GM19395 (cell line): Measurements from ENCODE around the gene NINJ2.
"Not testable (repeated sequence)": the region's sequence is repeated elsewhere in the genome, so short reads cannot be mapped to it uniquely, and the experiment has no call there.

ENCODE experiments used
- ATAC-seq: cut with Tn5 transposase; IDR thresholded peaks from one replicate; pipeline ENCODE4 v1.9.1; 2021; ENCODE audit warnings: mild to moderate bottlenecking, moderate library complexity; ENCODE audit not compliant: unreplicated experiment

Gene NINJ2

DNA sequence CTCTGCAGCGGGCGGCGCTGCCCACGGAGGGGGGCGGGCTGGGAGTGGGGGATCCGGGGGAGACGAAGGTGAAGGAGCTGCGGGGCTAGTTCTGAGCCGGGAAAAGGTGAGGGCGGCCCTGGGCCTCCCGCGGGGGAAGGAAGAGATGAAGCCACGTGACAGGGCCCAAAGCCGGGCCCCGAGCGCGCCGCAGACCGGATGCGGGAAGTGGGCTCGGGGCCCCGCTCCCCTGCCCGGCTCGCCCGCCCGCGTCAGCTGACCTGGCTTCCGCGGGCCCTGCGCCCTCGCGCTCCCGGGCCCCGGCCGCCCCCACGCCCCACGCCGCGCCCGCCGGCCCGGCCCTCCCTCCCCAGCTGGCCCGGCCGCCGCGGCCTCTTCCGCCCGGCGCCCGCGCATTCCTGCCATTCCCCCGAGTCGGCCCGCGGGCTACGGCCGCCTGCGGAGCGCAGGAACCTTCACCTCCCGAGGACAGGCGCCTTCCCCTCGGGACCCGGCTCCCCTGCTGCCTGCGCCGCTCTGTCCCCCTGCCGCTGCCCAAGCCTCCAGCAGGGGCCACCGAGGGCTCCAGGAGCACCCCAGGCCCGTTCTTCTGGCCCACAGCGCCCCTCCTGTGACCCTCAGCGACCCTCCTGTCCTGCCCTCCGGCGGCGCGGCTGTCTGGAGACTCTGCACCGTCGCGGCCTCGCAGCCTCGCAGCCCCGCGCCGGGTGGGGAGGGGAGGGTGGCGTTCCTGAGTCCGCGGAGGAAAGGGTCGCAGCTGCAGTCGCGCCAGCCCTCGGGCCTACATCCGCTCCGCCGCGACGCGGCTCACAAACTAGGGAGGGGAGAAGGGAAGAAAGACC lies 20.4 kb downstream of the NINJ2 start:
- ATAC-seq: peak; percentile 67

DNA sequence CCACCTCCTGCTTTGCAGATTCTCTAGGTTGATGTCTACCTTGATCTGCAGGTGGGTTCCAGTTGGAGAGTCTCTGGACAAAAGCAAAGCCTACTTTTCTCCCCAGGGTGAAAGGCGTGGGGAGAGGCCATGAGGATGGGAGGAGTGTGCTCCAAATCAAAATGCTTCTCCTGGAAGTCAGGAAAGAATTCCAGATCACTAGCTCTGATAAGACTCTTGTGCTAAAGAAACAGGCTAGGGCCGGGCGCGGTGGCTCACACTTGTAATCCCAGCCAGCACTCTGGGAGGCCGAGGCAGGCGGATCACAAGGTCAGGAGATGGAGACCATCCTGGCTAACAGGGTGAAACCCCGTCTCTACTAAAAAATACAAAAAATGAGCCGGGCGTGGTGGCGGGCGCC lies 21.9 kb downstream of the NINJ2 start:
- not testable (repeated sequence) for ATAC-seq

DNA sequence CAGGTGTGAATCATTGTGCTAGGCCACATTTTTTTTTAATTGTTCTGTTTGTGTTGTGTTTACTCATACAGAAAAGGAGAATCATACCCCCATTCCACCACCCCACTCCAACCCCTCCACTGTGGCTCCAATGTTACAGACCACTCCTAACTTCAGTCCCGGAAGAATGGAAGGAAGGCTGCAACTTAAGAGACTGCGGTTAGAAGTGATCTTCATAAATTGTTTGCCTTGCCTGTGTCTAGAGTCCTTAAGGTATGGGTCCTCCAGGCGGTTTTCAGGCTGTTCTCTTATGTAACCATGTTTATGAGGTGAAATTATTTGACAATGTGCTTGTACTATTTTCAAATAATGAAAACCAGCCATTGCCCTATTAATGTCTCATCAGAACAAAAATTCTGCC lies 22.5 kb downstream of the NINJ2 start:
- ATAC-seq: no peak

DNA sequence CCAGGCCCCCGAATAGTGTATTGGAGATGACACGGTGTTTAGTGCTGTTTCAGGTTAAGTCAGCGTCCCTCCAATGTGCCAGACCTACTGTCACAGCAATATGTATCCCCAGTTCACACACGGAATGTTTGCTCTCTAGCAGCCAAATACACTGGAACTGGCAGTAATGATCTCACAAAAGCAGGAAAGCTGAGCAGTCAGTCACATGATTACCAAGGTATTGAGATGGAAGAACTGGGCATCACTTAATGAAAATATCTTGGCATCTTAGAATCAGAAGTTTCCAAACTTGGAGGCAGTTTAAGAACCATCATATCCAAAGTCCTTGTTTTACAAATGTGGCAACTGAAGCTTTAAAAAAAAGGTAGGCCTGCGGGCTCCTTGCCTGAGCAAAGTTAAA lies 23.3 kb downstream of the NINJ2 start:
- no peak for ATAC-seq

DNA sequence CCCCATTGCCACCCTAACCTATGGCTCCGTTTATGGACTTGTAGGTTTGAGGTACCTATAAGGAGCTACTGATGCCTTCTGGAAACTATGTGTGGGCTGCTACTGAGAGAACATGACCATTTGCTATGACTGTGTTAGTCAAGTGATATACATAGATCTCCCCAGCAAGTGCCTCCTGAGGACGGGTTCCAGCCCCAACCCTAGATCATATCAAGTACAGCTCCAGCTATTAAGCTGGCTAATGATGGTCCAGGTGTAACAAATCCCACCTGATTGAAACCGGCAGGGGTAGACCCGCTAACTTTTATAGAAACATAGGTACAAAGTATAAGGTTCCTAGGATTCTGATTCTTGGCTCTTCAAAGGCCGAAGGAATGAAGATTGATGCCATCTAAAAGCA lies 23.7 kb downstream of the NINJ2 start:
- no peak for ATAC-seq

DNA sequence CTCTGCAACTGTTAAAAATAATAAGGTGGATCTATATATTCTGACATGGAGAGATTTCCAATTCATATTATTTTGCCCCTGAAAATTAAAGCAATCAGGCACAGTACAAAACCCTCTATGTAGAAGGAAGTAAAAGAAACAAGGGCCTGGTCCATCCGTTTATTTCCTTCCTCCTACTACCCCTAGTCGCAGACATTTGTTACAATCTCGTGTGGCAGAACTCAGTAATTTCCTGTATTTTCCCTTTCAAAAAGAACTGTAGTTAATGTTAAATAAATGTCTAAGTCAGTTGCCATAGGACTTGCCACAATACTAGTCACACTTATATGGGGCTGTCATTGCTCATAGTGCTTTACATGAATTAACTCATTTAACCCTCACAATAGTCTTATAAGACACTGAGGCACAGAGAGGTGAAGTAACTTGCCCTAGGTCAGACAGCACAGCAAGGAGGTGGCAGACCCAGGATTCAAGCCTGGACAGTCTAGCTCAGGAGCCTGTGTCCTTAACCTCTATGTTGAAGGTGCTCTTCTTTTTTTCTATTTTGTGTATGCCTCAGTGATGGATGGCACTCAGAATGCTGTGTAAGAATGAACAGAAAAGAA lies 24.2 kb downstream of the NINJ2 start:
- ATAC-seq: no peak

DNA sequence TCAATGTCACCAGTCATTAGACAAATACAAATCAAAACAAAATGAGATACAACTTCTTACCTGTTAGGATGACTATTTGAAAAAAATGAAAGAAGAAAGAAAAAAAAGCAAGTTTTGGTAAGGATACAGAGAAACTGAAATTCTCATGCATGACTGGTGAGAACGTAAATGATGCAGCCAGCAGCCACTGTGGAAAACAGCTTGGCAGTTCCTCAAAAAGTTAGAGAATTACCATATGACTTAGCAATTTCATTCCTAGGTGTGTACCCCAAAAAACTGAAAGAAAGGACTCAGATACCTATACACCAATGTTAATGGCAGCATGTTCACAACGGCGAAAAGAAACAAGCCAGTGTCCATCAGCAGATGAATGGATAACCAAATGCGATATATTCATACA lies 26.6 kb downstream of the NINJ2 start:
- no peak for ATAC-seq

DNA sequence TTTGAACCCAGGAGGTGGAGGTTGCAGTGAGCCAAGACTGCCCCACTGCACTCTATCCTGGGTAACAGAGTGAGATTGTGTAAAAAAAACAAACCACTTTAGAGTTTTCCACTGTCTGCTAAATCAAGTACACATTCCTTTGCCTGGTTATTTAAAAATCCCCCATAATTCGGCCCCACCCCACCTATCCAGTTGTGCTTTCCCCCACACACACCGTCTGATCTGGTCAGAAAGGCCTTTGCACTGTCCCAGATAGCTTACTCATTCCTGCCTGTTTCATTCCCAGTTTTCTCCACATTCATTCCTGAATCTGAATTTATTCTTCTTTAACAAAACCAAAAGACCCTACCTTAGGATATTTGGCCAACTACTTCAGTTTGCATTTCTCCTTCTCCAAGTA lies 29.5 kb downstream of the NINJ2 start:
- ATAC-seq: no peak

DNA sequence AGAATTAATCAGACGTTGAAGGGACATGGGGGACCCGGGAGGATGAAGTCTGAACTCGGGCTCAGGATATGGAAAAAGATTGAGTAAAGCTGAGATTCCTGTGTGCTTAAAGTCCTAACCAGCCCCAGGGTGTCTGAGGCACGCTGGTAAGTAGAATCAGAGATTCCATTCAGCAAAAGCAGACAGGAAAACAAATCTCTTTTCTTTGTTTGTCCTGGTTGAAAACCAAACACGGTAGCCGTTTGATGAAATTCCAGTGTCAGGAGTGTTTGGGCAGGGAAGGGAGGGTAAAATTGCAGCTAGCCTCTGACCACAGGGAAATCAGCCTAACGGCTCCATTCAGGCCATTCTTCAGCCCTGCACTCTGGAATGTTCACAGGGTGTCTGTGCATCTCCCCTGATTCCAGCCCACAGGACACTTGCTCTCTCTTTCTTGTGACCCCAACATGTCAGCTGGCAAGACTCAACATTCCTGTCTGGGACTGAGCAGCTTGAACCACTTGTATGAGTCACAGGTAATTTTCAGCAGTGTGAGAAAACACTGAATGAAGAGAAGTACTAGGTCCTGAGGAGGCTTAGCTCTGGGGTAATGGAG lies 31.0 kb downstream of the NINJ2 start:
- ATAC-seq: no peak

DNA sequence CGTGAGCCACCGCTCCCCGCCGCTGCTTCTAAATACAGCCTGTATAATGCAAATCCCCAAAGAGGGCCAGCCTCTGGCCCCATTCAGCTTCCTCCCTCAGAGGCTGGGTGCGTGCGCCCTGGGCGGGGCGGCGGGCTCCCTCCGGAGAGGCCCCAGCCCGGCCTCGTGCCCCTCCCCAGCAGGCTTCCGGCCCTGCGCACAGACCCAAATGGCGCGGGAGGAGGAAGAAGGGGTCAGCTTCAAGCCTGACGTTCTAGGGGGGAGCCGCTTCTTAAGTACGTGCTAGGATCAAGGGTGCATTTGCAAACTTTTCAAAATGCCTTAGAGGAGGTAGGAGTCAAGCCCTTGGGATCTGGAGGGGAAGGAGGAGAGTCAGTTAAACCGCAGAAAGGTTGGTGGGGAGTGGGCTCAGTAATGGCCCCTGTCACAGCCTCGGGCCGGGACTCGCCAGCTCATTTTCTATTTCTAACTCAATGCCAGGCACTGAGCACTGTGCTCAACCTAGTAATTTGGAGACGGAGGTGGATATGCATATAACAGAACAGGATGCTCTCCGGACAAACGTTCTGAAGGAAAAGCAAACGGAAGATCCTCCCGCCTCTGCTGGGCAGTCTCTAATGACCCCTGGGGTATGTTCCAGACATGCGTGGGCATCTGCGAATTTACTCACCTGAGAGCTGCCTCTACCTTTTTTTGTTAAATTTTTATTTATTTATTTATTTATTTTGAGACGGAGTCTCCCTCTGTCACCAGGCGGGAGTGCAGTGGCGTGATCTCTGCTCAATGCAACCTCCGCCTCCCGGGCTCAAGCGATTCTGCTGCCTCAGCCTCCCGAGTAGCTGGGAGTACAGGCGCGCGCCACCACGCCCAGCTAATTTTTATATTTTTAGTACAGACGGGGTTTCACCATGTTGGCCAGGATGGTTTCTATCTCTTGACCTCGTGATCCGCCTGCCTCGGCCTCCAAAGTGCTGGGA lies 32.3 kb downstream of the NINJ2 start:
- peak; percentile 94 for ATAC-seq

DNA sequence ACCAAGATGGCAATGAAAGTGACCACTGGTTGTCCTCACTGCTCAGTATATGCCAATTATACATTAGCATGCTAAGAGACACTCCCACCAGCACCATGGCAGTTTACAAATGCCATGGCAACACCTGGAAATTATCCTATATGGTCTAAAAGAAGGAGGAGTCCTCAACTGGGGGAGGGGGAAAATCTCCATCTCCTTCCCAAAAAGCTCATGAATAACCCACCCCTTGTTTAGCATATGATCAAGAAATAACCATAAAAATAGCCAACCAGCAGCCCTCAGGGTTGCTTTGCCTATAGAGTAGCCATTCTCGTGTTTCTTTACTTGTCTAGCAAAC lies 34.5 kb downstream of the NINJ2 start:
- not testable (repeated sequence) for ATAC-seq

DNA sequence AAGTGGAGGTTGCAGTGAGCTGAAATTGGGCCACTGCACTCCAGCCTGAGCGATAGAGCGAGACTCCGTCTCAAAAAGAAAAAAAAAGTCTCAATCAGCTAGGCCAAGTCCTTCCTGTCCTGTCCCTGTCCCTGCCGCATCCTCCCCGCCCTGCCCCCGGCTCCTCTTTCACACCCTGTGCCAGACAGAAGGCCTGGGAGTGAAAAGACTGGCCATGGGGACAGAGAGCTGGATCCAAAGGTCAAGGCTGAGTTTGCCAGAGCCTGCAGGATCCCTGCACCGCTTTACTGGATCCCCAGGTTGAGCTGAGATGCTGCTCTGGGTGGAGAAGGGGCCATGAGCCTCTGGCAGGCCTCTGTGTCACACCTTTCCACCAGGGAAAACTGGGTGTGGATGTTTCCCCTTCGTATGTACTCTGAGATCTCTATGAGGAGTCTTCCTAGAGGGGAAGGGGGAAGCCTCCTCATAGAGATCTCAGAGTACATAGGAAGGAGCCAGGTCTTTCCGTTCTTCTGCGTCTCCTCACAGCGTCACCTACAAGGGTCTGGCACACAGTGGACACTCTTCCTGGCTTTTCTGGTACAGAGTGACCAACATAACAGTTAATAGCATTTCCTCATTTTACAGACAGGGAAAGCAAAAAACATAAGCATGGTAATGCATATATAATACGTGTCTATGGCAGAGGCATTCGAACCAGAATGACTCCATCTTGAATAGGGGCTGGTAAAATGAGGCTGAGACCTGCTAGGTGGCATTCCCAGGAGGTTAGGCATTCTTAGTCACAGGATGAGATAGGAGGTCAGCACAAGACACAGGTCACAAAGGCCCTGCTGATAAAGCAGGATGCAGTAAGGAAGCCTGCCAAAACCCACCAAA lies 35.1 kb downstream of the NINJ2 start:
- no peak for ATAC-seq

DNA sequence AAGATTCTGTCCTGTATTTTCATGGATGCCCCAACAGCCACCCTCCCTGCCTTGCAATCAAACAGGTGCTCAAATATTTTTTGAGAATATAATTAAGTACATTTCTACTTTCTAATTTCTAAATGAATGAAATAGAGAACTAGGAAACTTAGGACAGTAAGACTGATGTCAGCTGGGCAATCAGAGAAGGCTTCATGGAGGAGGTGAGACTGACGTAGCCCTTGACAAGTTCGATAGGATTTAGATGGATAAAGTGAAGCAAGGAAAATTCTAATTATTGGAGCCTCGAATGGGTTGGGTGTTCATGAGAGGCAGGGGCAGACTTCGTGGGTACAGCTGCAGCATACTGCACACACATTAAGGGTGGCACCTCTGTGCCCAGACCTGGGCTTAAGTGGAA lies 36.0 kb downstream of the NINJ2 start:
- no peak for ATAC-seq

DNA sequence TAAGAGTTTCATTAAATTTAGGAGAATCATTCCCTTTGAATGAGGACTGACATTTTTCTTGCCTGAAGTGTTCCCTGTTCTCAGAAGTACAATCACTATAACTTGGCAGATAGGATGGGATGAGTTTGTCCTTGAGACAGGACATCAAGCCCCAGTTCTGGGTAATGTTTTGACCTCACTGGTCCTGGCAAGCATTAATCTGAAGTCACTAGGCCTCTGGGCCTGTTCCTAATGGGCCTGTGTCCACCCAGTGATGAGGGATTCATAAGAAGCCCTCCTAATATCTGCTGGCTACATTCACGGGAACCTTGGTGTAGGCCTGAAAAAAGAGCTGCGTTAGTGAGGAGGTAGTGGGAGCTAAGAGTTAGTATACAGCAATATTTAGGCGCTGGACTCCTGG lies 37.2 kb downstream of the NINJ2 start:
- no peak for ATAC-seq

DNA sequence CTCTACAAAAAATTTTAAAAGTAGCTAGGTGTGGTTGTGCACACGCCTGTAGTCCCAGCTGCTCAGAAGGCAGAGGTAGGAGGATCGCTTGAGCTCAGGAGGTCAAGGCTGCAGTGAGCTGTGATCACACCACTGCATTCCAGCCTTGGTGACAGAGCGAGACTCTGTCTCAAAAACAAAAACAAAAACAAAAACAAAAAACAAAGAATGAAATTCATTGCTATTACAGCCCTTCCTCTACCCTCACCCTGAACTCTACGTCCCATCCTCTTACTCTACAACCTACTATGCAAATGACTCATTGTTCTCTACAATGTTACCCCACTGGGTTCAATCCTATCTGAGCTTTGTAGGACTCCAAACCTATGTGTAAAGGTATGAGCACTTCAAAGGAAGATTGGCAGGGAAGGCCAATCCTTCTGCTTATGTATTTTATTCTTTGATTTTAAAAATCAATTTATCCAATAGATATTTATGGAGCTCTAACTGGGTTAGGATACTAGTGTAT lies 39.3 kb downstream of the NINJ2 start:
- no peak for ATAC-seq

DNA sequence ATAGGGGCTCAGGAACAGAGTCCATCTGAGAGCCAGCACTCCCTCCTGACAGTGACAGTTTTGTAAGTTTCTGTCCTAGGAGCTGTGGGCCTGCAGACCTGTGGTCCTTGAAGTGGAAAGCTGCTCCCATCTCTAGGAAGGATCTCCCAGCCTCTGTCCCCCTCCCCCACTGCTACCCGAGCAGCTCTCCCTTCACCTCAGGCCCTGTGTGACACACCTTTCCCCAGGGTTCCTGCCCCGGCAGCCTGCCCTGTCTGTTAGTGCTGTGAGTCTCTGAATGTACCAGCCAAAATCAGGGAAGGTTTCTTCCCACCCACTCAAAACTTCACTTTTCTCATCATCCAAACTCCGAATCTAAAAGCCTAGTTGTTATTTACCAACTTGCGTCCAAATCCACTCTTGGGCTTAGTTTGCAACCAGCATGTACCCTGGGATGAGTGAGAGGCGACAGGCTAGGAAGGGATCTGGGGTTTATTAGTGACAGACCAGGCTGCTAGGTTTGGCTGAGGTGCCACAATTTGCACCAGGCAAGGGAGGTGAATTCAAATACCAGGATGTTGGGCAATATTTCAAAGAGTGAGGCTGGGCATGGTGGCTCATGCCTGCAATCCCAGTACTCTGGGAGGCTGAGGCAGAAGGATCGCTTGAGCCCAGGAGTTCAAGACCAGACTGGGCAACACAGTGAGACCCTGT lies 39.9 kb downstream of the NINJ2 start:
- ATAC-seq: no peak

DNA sequence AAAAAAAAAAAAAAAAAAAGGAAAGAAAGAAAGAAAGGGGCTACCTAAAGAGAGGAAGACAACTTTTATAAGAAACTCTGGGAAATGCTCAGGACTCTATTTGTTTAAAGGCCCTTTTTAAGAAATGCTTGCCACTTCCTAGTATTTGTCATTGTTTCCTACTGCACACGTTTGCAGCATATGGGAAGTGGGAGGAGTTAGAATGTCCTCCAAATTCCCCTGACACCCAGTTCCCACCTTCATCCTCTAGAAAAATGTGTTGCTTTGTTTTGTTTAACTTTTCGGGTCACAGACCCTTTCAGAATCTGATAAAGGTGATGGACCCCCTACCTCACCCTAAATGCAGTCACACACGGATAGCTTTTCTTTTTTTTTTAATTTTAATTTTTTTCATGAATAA lies 40.8 kb downstream of the NINJ2 start:
- no peak for ATAC-seq

DNA sequence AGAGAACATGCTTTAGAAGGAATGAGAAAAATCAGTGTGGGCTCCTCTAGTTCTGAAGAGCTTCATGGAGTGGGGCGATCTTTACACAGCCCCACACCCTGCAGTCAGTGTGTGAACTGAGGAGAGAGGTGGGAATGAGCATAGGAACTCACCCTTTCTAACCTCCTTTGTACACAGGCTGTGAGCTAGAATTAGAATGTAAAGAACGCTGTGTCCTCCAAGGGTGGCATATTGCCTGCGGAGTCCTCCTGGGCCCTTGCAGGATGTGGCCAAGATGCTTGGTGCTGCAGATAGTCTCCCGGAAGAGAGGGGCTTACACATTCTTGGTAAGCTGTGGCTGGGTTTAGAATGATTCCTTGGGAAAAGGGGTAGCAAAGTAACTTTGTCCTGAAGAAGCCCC lies 43.9 kb downstream of the NINJ2 start:
- ATAC-seq: no peak

DNA sequence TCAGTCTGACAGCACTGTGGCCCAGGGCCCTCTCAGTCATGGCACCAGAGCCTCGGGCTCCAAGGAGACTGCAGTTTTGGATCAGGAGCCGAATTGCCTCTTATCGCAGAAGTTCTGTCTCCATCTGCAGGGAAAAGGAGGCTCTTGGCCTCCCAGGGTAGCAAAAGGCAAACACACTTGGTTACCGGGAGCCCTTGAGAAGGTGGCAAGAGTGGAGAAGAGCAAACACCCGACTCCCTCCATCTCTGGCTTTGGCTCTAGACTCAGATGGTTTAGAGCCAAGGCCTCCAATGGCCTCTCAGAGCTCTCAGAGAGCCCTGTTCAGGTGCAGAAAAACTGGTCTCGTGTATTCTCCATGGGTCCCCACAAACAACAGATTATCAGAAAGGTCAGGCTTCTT lies 44.6 kb downstream of the NINJ2 start:
- no peak for ATAC-seq
